Measurements from ENCODE around the gene CTNNBL1. TPM values are rescaled to one million over a fixed set of nuclear protein-coding genes. Genes with fewer than 3 reads are reported as not detected.

The CTNNBL1 gene
- total RNA-seq, 6 experiments from 2014 or later, result 16.3 to 41.8 (median 28.8) TPM

DNA sequence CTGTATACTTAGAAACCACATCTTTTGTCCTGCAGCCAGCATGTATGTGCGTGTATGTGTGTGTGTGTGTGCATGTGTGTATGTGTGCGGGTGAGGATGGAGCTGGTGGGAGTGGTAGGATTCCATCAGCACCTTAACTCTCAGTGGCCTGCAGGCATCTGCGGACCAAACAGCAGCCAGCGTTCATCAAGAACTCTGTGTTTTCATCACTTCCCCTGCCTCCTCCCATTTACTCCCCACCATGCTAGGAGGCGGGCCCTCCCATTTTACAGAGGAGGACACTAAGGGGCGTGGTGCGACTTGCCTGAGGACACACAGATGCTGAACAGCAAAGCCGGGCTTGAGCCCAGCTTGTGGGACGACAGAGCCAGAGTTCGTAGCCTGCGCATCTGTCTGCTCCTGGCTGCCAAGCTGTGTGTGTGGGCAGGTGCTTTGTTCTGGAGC is 218.0 kb downstream of the CTNNBL1 start:
- no peaks in the 10 kb centered on the region for H3K27me3 ChIP-seq
- 27% methylated on average over 7 of the region's 11 CpGs for WGBS (ENCODE audit: insufficient coverage, low coverage, low lambda C conversion rate, missing lambda C conversion rate)
- H3K9me3 ChIP-seq, result no peaks in the 10 kb centered on the region
- ATAC-seq (peak in 1 of 4 donors; percentile 7), DNase-seq (no peak)
- no peaks in the 10 kb centered on the region for H3K36me3 ChIP-seq
- no peak overlapping the region for H3K27ac ChIP-seq
- H3K4me1 ChIP-seq, result peaks cover 0 to 4% (median 0%) of the 10 kb centered on the region in 4 donors
- intact Hi-C loops (cut with DNase I), result no loop called here
- H3K4me3 ChIP-seq, result no peak overlapping the region
- TF ChIP-seq POLR2A (IDR thresholded peaks at IDR 0.05), result no peak
- TF ChIP-seq, protein P1, sequence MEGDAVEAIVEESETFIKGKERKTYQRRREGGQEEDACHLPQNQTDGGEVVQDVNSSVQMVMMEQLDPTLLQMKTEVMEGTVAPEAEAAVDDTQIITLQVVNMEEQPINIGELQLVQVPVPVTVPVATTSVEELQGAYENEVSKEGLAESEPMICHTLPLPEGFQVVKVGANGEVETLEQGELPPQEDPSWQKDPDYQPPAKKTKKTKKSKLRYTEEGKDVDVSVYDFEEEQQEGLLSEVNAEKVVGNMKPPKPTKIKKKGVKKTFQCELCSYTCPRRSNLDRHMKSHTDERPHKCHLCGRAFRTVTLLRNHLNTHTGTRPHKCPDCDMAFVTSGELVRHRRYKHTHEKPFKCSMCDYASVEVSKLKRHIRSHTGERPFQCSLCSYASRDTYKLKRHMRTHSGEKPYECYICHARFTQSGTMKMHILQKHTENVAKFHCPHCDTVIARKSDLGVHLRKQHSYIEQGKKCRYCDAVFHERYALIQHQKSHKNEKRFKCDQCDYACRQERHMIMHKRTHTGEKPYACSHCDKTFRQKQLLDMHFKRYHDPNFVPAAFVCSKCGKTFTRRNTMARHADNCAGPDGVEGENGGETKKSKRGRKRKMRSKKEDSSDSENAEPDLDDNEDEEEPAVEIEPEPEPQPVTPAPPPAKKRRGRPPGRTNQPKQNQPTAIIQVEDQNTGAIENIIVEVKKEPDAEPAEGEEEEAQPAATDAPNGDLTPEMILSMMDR (IDR thresholded peaks at IDR 0.05), result no peak

DNA sequence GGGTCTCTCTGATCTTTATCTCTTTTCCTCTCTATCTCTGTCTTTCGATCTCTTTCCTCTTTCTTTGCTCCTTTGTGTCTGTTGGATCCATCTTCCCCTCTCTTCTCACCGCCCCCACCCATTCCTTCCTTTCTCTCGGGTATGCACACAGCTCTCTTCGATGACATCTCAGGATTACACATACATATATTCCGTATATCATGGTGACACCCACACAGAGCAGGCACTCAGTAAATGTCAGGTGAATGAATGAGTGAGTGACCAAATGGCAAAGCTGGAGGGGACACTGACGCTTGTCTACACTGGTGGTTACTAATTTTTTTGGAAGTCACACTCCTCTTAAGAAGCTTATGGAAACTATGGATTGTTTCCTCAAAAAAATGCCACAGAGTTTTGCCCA is 219.0 kb downstream of the CTNNBL1 start:
- WGBS (ENCODE audit: insufficient coverage, low coverage, low lambda C conversion rate, missing lambda C conversion rate), result 50% methylated on average over 6 of the region's 6 CpGs
- Histone ChIP-seq H3K4me3 (no peak overlapping the region), H3K9me3 (no peaks in the 10 kb centered on the region), H3K36me3 (no peaks in the 10 kb centered on the region), H3K4me1 (peaks cover 0 to 4% (median 0%) of the 10 kb centered on the region in 4 donors), H3K27ac (no peak overlapping the region), H3K27me3 (no peaks in the 10 kb centered on the region)
- DNase-seq (no peak), ATAC-seq (no peak)
- TF ChIP-seq POLR2A (IDR thresholded peaks at IDR 0.05), result no peak
- TF ChIP-seq, protein P1 (IDR thresholded peaks at IDR 0.05), result no peak
- intact Hi-C loops (cut with DNase I), result no loop called here

DNA sequence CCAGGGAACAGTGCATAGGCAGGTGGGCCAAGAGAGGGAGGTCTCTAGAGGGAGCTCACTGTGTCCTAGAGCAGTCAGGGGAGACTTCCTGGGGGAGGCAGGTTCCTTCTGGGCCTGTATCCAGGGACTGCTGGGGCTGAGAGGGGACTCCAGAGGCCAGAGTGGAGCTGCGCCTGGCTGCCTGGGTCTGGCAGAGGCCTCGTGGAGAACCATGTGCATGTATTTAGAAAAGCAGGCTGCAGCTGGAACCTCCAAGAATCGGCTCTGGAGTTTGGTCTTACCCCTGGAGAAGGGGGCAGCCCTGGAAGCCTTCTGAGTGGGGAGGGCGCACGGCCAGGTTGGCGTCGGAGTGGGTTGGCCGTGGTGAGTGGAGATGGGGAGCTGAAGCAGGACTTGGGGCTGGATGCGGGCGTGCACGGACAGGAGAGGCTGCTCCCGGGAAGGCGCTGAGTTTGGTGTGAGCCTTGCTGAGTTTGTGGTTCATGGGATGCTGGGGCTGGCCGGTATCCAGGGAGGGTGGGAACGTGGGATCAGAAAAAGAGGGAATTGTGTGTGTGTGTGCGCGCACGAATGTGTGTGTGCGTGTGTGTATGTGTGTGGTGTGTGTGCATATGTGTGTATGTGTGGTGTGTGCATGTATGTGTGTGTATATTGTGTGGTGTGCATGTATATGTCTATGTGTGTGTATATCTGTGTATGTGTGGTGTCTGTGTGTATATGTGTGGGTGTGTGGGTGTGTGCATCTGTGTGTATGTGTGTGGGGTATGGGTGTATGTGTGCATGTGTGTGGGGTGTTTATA is 219.9 kb downstream of the CTNNBL1 start:
- intact Hi-C loops (cut with DNase I), result no loop called here
- Histone ChIP-seq H3K36me3 (no peaks in the 10 kb centered on the region), H3K27me3 (no peaks in the 10 kb centered on the region), H3K9me3 (no peaks in the 10 kb centered on the region), H3K4me1 (peaks cover 0 to 4% (median 0%) of the 10 kb centered on the region in 4 donors), H3K27ac (no peak overlapping the region), H3K4me3 (no peak overlapping the region)
- no peak for DNase-seq
- no peak for ATAC-seq
- WGBS (ENCODE audit: insufficient coverage, low coverage, low lambda C conversion rate, missing lambda C conversion rate), result 75% methylated on average over 13 of the region's 19 CpGs
- TF ChIP-seq, protein P1 (IDR thresholded peaks at IDR 0.05), result no peak
- TF ChIP-seq POLR2A (IDR thresholded peaks at IDR 0.05), result no peak

DNA sequence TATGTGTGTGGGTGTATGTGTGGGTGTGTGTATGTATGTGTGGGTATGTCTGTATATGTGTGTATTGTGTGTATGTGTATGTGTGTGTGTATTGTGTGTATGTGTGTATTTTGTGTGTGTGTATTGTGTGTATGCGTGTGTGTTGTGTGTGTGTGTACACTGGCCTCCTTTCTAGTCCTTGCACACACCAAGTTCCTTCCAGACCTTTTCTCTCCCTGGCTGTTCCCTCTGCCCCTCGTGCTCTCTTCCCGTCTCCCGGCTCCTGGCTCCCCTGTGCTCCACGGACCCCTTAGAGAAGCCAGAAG is 220.5 kb downstream of the CTNNBL1 start:
- Histone ChIP-seq H3K4me1 (peaks cover 0 to 4% (median 0%) of the 10 kb centered on the region in 4 donors), H3K36me3 (no peaks in the 10 kb centered on the region), H3K27ac (no peak overlapping the region), H3K27me3 (no peaks in the 10 kb centered on the region), H3K9me3 (no peaks in the 10 kb centered on the region), H3K4me3 (no peak overlapping the region)
- TF ChIP-seq, protein P1 (IDR thresholded peaks at IDR 0.05), result no peak
- no peak for TF ChIP-seq POLR2A (IDR thresholded peaks at IDR 0.05)
- DNase-seq (no peak), ATAC-seq (no peak)
- intact Hi-C loops (cut with DNase I), result no loop called here
- 18% methylated on average over 4 of the region's 5 CpGs for WGBS (ENCODE audit: insufficient coverage, low coverage, low lambda C conversion rate, missing lambda C conversion rate)
